Hepatocyte (in vitro differentiated cells): Measurements from ENCODE around the gene PLA2G4D. TPM values are rescaled to one million over a fixed set of nuclear protein-coding genes. Genes with fewer than 3 reads are reported as not detected.

Experiments used
- DNase-seq: peaks from one replicate; pipeline ENCODE4 v3.0.0-alpha.2; 2016; ENCODE audit warnings: low spot score
- H2AFZ ChIP-seq: fragments of 200-600 bp; sonication (generic); 2 replicates; pipeline ENCODE4 v1.6.0; 2016; ENCODE audit warnings: antibody characterized with exemption, mild to moderate bottlenecking
- H3K27ac ChIP-seq: fragments of 200-600 bp; sonication (generic); 2 replicates; pipeline ENCODE4 v1.5.1; 2016; ENCODE audit warnings: mild to moderate bottlenecking
- H3K27me3 ChIP-seq: fragments of 200-600 bp; sonication (generic); 2 replicates; pipeline ENCODE4 v1.6.1; 2016
- H3K36me3 ChIP-seq: fragments of 200-600 bp; sonication (generic); replicated peaks from 2 replicates; pipeline ENCODE4 v1.5.1; 2016; ENCODE audit warnings: low read depth; ENCODE audit not compliant: insufficient read depth
- H3K4me1 ChIP-seq: fragments of 200-600 bp; sonication (generic); 2 replicates; pipeline ENCODE4 v1.5.1; 2016; ENCODE audit warnings: mild to moderate bottlenecking, moderate library complexity; ENCODE audit not compliant: insufficient read depth
- H3K4me2 ChIP-seq: fragments of 200-600 bp; sonication (generic); 2 replicates; pipeline ENCODE4 v1.6.0; 2016
- H3K4me3 ChIP-seq: fragments of 200-600 bp; sonication (generic); 2 replicates; pipeline ENCODE4 v1.5.1; 2016; ENCODE audit warnings: mild to moderate bottlenecking
- H3K79me2 ChIP-seq: fragments of 200-600 bp; sonication (generic); 2 replicates; pipeline ENCODE4 v1.6.0; 2017; ENCODE audit warnings: mild to moderate bottlenecking
- H3K9me2 ChIP-seq: fragments of 200-600 bp; sonication (generic); replicated peaks from 2 replicates; pipeline ENCODE4 v1.6.0; 2017; ENCODE audit warnings: mild to moderate bottlenecking; ENCODE audit not compliant: insufficient read depth
- H3K9me3 ChIP-seq: fragments of 200-600 bp; sonication (generic); 2 replicates; pipeline ENCODE4 v1.5.1; 2016; ENCODE audit warnings: low read depth, mild to moderate bottlenecking
- H4K20me1 ChIP-seq: fragments of 200-600 bp; sonication (generic); 2 replicates; pipeline ENCODE4 v1.6.0; 2016; ENCODE audit warnings: mild to moderate bottlenecking; ENCODE audit not compliant: insufficient read depth, poor library complexity, severe bottlenecking
- EZH2 ChIP-seq: fragments of 200-600 bp; sonication (generic); IDR thresholded peaks from 2 replicates; pipeline ENCODE4 v1.6.1; 2016; ENCODE audit warnings: antibody characterized with exemption, mild to moderate bottlenecking, borderline replicate concordance
- EZH2phosphoT487 ChIP-seq: fragments of 200-600 bp; sonication (generic); IDR thresholded peaks from one replicate; pipeline ENCODE4 v1.6.1; 2018; ENCODE audit warnings: antibody characterized with exemption, mild to moderate bottlenecking, low read depth, moderate library complexity; ENCODE audit not compliant: unreplicated experiment, severe bottlenecking
- WGBS: methylation state at CpG from one replicate; pipeline ENCODE4 v1.1.6; 2016; ENCODE audit warnings: low lambda C conversion rate; ENCODE audit errors: missing lambda C conversion rate; 5-methylcytosine and 5-hydroxymethylcytosine counted together
- polyA plus RNA-seq: library from polyadenylated mRNA; unstranded; fragments of >200 nt; fragmentation: Nextera tagmentation; extraction: Ambion mirVana; gene quantifications from 2 replicates; pipeline ENCODE4 v1.2.1, GENCODE V29; 2016
- total RNA-seq: library from RNA; depleted of rRNA; stranded (reverse); fragments of >200 nt; gene quantifications from 2 replicates; pipeline ENCODE4 v1.2.3, GENCODE V29; 2014
- TF ChIP-seq, protein P1 (sequence below): fragments of 200-600 bp; sonication (generic); IDR thresholded peaks from 2 replicates; pipeline ENCODE4 v1.5.1; 2016; ENCODE audit warnings: antibody characterized with exemption, mild to moderate bottlenecking; ENCODE audit not compliant: poor library complexity

Gene PLA2G4D
- total and polyA plus RNA-seq, 2 experiments from 2014 or later = 0.17 TPM; not detected in 1

DNA sequence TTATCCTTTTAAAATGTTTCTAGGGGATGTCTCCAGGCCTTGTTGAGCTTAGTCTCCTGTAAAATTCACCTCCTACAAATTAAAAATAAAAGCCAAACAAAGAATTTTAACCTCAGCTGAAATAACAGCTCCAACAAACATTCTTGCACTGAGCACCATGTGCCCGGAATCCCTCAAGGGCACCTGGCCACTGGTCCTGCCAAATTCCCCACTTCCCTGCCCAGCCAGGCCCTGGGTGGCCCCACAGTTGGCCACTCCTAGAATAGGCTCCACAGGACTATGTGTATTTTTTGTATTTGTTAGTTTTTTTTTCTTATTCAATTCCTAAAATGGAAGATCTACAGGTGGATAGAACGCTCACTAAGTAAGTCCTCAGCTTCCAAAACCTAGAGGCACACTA lies 40.4 kb downstream of the PLA2G4D start:
- Histone ChIP-seq H3K36me3 (no peaks in the 10 kb centered on the region), H3K4me1 (peaks cover 10% of the 10 kb centered on the region), H4K20me1 (no peaks in the 10 kb centered on the region), H3K9me2 (no peaks in the 10 kb centered on the region), H3K4me3 (no peak overlapping the region), H3K4me2 (no peak overlapping the region), H3K79me2 (no peaks in the 10 kb centered on the region), H3K27ac (no peak overlapping the region), H2AFZ (no peak overlapping the region), H3K27me3 (no peaks in the 10 kb centered on the region), H3K9me3 (no peaks in the 10 kb centered on the region)
- no peak for TF ChIP-seq EZH2phosphoT487
- no peak for TF ChIP-seq EZH2
- TF ChIP-seq, protein P1, sequence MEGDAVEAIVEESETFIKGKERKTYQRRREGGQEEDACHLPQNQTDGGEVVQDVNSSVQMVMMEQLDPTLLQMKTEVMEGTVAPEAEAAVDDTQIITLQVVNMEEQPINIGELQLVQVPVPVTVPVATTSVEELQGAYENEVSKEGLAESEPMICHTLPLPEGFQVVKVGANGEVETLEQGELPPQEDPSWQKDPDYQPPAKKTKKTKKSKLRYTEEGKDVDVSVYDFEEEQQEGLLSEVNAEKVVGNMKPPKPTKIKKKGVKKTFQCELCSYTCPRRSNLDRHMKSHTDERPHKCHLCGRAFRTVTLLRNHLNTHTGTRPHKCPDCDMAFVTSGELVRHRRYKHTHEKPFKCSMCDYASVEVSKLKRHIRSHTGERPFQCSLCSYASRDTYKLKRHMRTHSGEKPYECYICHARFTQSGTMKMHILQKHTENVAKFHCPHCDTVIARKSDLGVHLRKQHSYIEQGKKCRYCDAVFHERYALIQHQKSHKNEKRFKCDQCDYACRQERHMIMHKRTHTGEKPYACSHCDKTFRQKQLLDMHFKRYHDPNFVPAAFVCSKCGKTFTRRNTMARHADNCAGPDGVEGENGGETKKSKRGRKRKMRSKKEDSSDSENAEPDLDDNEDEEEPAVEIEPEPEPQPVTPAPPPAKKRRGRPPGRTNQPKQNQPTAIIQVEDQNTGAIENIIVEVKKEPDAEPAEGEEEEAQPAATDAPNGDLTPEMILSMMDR = no peak
- 46% methylated on average over 2 of the region's 2 CpGs for WGBS
- no peak for DNase-seq

DNA sequence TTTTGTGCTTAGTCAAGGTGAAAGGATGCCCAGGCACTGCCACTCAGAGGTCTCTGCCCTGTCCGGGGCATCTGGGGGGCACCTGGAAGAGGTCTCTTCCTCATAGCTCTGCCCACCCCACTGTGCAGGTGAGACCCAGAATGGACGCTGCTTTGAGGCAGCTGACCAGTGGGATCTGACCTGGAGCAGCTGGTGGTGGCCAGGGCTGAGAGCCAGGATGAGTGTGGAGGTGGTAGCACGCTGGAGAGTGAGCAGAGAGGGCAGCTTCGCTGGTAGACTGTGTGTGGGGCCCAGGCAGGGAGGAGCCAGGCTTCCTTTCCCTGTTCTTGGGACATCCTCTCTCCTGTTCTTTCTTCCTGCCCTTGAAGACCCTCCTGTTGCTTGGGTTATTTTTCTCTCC lies 41.4 kb downstream of the PLA2G4D start:
- H4K20me1 ChIP-seq = no peaks in the 10 kb centered on the region
- no peaks in the 10 kb centered on the region for H3K79me2 ChIP-seq
- no peak overlapping the region for H3K4me2 ChIP-seq
- H3K4me1 ChIP-seq = peaks cover 10% of the 10 kb centered on the region
- H3K9me3 ChIP-seq = no peaks in the 10 kb centered on the region
- no peaks in the 10 kb centered on the region for H3K27me3 ChIP-seq
- H2AFZ ChIP-seq = no peak overlapping the region
- TF ChIP-seq EZH2phosphoT487 (no peak), EZH2 (no peak)
- TF ChIP-seq, protein P1 = no peak
- H3K4me3 ChIP-seq = no peak overlapping the region
- H3K27ac ChIP-seq = no peak overlapping the region
- no peak for DNase-seq
- WGBS = 68% methylated on average over 4 of the region's 4 CpGs
- no peaks in the 10 kb centered on the region for H3K9me2 ChIP-seq
- no peaks in the 10 kb centered on the region for H3K36me3 ChIP-seq

DNA sequence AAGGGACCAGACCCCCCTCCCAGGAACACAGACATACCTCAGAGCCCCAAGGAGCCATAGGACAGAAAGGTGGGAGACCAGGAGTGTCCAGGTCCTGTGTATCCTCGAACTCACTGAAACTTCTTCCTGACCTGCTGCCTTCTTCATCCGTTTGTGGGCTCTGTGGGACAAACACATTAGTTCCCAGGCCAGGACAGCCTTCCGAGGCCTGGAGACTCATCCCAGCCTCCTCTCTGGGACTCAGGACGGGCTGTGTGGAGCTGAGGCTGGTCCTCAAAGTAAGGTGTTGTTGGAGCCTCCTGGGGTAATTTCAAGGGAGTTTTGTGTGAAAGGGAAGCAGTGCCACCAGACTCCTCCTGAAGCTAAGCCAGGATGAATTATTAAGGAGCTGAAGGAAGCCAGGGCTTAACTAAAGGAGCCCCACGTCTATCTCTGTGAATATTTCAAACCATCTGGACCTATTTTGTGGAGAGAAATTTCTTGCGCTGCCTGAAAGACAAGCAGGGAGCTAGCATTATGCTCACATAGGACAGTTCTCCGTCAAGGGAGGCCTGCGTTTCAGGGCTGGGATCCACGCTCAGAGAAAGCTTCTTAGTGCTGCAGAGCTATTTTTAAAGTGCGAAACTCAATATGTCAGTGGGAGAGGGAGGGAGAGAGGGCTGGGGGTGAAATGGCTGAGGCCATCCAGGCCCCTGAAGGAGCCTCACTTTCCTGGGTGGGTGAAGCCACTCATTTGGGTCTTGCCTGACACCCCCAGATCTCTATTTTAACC lies 43.7 kb downstream of the PLA2G4D start:
- no peaks in the 10 kb centered on the region for H3K27me3 ChIP-seq
- H3K4me1 ChIP-seq = peaks cover 15% of the 10 kb centered on the region
- peak overlapping the region; percentile 51 for H3K27ac ChIP-seq
- no peaks in the 10 kb centered on the region for H3K79me2 ChIP-seq
- H3K36me3 ChIP-seq = no peaks in the 10 kb centered on the region
- WGBS = 54% methylated on average over 10 of the region's 10 CpGs
- H3K4me3 ChIP-seq = no peak overlapping the region
- TF ChIP-seq EZH2 (no peak), EZH2phosphoT487 (no peak)
- TF ChIP-seq, protein P1 = no peak
- no peaks in the 10 kb centered on the region for H4K20me1 ChIP-seq
- no peak for DNase-seq
- no peaks in the 10 kb centered on the region for H3K9me2 ChIP-seq
- no peak overlapping the region for H2AFZ ChIP-seq
- H3K4me2 ChIP-seq = no peak overlapping the region
- H3K9me3 ChIP-seq = no peaks in the 10 kb centered on the region

DNA sequence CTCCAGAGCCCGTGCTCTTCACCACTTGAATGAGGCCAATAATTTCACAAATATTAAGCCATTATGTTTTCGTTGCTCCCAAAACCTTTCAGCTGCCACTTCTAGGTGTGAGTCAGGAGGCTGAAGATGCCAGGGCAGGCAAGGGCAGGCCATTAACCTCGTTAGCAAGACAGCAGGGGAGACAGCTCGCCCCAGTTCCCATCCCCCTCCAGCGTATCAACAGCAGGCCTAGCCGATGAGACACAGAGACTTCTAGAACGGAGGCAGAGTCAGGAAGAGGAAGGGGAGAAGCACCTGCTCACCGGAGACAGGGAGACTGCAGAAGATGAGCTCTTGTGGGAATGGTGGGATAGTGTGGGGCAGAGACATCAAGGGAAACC lies 45.6 kb downstream of the PLA2G4D start:
- H3K4me1 ChIP-seq = peaks cover 15% of the 10 kb centered on the region
- no peak for DNase-seq
- TF ChIP-seq EZH2phosphoT487 (no peak), EZH2 (no peak)
- TF ChIP-seq, protein P1 = no peak

More for the DNA sequence above, 45.6 kb downstream of the PLA2G4D start:
- no peak overlapping the region for H3K4me3 ChIP-seq
- no peaks in the 10 kb centered on the region for H3K9me3 ChIP-seq
- 79% methylated on average over 8 of the region's 8 CpGs for WGBS
- H3K36me3 ChIP-seq = no peaks in the 10 kb centered on the region
- H3K27ac ChIP-seq = no peak overlapping the region
- H3K27me3 ChIP-seq = no peaks in the 10 kb centered on the region
- H3K4me2 ChIP-seq = no peak overlapping the region
- H3K79me2 ChIP-seq = no peaks in the 10 kb centered on the region
- H4K20me1 ChIP-seq = no peaks in the 10 kb centered on the region
- no peaks in the 10 kb centered on the region for H3K9me2 ChIP-seq
- H2AFZ ChIP-seq = no peak overlapping the region
